GM21515 (cell line): Measurements from ENCODE around the gene CEP85.
A peak's percentile ranks its signal among the peaks of the same experiment; 100 is the strongest.
"Not testable (repeated sequence)": the region's sequence is repeated elsewhere in the genome, so short reads cannot be mapped to it uniquely, and the experiment has no call there.

Experiments used
- ATAC-seq: cut with Tn5 transposase; IDR thresholded peaks from one replicate; pipeline ENCODE4 v1.9.1; 2021; ENCODE audit not compliant: unreplicated experiment

Gene CEP85

DNA sequence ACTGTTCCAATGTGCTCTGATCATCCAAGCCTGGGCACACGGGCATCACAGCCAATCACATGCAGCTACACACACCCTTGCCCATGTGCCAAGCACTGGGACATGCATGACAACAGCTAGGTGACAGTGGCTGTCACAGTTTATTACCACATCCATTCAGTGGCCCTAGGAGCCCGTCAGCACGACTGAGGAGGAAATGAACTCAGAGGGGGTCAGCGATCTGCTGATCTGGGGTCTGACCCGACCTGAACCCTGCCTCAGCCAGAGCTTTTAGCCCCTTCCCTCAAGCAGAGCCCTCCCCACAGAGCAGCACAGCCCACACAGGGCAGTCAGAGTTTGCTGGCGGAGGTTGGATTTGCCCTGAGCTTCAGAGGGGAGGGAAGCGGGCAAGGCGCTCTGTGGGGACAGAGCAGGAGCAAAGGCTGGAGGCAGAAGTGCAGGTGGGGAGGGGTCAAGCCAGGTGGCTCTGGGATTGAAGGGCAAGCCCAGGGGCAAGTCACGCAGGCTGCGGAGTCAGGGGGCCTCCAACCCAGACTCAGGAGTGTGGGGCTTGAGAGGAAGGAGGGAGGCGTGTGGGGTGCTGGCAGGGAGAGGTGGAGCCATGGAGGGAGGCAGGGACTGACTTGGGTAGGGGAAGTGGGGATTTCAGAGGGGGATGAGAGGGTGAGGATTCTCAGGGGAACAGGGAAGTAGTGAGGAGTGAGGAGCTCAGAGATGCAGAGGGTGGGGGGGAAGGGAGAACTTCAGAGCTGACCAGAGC, 56.3 kb downstream of the CEP85 start:
- ATAC-seq, result no peak

DNA sequence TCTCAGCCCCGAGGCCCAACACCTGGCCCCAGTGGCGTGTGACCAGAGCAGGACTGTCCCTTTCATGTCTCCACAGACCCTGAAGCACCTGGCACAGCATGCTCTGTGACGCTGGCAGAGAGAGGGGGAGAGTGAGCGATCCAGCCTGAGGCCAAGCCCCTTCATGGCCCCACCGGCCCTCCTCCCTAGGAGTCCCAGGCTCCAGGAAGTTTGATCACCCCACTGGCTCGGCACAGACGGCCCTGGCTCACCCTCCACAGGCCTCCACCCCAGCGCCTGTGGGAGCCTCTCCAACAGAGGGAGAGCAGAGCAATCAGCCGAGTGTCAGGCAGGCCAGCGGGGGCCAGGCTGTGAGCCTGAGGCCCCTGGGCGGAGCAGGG, 56.9 kb downstream of the CEP85 start:
- no peak for ATAC-seq

DNA sequence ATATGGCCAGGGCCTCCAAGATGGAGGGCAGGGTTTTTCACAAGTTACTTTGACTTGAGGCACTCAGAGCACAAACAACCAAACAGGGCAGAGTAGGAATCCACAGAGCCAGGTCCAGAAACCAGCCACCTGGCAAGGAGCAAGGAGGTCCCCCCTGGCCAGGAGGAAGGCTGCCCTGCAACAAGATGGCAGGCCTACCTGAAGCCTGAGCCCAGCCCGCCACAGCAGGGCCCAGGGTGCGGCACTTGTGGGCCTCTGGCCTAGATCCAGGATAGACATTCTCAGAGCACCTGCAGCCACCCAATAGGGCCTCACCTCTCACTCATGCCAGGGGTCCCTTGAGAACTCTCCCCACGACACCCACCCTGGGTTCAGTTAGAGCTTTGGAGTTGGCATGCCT, 57.4 kb downstream of the CEP85 start:
- ATAC-seq, result no peak

DNA sequence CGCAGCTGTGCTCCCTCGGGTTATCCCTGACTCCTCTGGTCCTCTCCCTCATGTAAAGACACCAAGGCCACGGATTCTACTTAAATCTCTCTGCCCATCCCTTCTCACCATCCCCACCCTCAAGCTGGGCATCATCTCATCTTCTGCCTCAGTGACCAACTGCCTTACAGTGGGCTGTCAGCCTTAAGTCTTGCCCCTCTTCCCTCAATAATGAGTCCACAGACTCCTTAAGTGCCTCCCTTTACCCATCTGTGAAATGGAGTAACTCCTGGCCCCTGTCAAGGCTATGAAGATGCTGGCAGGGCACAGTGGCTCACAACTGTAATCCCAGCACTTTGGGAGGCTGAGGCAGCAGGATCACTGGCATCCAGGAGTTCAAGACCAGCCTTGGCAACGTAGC, 57.9 kb downstream of the CEP85 start:
- ATAC-seq, result no peak

DNA sequence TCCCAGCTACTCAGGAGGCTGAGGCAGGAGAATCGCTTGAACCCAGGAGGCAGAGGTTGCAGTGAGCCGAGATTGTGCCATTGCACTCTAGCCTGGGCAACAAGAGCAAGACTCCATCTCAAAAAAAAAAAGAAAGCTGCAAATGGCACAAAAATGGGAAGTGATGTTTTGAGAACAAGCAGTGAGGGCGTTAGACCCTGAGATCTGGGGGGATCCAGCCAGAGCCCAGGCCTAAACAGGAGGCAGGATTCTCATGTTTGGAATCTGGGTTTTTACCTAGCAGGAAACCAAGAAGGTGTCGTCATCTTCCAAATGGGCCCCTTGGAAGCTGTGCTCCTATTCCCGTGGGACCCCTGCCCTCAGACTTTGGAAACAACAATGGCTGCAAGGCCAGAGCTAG, 58.7 kb downstream of the CEP85 start:
- ATAC-seq, result not testable (repeated sequence)

DNA sequence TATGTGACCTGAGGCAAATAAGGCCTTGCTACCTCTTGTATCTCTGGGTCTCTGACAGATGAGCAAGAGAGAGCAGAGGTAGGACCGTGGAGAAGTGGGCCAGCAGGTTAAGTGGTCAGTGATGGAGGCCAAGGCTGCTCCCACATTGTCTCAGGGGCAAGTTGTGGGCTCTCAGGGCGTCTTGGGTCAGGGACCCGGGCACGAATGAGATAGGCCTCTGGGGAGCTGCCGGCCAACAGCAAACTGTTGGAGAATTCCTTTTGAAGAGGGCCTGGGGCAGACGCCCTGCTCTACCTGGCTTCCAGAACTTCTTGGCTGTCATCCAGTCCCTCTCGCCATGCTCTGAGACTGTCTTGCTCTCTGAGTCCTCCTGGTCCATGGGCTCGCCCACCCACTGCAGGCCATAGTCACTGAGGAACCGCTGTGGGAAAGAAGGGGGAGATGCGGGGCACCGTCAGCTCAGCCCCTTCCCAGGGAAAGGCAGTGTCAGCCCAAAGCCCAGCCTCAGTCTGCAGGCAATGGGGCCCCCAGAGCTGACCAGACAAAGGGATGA, 60.0 kb downstream of the CEP85 start:
- ATAC-seq, result no peak

DNA sequence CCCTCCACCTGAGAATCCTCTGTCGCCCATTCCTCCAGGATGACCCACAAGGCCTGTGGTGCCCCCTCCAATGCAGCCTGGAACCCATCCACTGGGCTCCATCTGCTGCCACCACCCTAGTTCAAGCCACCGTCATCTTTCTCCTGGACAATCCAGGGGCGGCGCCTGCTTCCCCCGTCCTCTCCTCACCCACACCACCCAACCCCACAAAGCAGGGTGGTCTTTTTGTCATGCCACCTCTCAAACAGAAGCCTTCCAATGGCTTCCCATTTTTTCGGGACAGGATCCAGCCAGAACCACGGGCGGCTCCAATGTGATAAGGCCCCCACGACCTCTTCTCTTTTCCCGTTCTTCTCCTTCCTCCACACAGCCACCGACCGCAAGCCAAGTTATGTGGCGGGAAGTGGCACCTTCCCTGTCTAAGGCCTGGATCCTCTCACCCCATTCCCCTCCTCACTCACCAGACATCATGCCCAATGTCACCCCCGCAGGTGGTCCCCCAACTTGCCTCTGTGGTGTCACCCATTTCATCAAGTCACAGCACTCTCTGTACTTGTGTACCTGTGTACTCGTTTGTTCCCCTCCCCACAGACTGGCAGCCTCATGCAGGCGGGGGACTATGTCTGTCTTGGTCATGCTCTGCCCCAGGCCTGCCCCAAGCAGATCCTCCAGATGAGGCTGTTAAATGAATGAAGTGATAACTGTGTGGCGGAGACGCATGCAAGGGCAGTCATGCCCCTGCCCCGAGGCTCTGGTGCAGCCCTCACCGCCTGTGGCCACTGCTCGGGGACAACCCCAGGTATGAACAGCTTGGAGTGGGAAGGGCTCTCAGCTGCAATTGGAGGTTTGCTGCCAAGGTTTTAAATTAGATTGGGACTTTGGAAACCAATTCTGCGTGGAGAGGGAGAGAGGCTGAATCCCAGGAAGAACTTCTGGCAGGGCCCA, 61.5 kb downstream of the CEP85 start:
- ATAC-seq, result no peak

DNA sequence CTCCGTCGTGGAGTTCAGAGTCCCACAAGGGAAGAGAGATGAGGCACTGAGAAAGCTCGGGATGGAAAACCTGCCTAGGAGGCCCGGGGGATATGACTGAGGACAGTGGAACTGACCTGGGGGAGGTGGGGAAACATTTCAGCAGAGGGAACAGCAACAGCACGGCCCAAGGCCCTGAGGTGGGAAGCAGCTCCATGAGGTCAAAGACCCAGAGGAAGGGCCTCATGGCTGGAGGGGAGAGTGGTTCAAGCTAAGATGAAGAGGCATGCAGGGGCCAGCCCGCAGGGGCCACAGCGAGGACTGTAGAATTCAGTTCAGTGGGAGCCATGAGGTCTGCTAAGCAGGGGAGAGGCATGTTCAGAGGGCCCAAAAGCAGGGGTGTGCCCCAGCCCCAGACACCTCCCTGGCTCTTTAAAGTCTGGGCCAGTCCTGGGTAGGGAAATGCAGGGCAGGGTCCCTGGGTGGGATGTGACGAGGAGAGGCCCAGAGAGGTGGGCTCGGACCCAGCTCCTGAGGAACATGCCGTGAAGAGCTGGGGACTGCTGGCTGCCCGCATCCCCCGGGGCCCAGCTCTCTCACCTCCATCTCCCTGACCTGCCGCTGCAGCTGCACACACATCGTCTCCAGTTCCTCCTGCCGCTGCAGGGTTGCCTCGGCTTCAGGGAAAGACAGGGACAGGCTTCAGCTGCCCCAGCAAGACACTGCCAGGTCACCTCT, 62.5 kb downstream of the CEP85 start:
- ATAC-seq, result no peak

DNA sequence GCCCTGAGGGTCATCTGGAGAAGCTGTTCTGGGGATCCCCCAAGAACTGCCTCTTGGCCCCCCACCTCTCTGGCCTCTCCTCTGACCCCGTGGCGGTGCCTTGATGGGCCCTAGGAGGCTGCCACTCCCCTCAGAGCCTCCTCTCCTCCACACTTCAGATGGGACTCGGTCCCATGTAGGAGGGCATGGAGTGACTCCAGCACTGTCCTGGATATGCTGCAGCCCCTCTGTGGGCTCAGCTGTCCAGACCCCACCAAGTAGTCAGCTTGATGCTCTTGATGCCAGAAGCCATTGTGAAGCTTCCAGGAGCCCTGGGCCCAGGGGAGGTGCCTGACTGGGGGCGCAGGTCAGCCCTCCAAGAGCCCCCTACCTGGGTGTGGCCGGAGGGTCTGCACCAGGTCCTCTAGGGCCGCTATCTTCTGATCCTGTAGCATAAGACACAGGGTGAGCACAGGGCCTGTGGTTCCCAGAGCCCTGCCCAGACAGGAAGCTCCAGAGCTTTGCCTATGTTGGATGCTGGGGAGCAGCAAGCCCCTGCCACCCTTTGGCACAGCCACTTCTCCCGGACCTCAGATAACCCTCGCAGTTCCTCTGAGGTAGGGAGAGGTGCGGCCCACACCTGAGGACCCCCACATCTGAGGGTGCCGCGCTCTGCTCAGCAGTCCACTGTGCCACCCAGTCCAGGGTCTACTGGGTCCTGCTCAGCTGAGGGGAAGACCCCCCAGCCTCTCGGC, 63.2 kb downstream of the CEP85 start:
- ATAC-seq, result no peak

DNA sequence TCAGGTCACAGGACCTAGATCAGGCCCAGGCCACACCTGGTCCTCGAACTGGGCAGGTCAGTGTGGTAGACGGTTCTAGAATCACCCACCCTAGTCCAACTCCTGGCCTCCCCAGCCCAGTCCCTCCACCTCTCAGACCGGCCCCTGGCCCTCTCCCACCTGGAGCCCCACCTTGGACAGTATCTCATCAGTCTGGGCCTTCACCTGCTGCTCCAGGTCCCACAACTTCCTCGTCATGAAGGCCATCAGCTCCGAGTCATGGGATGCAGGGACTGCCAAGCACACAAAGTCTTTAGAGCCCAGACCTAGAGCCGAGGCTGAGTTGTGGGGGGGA, 63.8 kb downstream of the CEP85 start:
- no peak for ATAC-seq

DNA sequence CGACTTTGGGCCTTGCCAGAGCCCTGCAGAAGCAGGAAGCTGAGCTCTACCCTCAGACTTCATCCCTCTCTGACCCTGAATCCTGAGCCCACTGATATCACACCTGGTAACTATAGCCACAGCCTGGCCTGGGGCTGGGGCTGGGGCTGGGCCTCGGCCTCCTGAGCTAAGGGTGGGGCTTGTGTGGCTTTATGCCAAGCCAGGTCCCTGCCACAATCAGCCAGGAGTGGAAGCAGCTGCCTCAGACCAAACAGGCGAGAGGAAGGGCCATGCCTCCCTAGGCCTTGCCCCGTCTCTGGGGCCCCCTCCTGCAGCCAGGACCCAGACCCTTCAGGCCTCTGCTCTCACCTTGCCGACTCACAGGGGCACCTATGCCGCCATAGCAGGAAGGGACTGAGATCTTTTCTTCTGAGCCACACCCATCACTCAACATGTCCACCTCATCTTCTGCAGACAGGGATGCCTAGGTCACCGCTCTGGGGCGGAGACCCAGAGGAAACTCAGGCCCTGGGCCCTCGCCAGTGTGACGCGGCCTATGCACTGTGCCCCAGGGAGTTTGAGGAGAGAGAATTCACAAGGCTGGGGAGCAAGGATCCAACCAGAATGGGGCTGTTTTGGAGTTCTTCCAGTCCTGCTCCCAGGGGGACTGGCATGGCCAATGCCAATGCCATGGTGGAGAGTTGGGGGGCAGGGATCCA, 66.7 kb downstream of the CEP85 start:
- ATAC-seq, result no peak

DNA sequence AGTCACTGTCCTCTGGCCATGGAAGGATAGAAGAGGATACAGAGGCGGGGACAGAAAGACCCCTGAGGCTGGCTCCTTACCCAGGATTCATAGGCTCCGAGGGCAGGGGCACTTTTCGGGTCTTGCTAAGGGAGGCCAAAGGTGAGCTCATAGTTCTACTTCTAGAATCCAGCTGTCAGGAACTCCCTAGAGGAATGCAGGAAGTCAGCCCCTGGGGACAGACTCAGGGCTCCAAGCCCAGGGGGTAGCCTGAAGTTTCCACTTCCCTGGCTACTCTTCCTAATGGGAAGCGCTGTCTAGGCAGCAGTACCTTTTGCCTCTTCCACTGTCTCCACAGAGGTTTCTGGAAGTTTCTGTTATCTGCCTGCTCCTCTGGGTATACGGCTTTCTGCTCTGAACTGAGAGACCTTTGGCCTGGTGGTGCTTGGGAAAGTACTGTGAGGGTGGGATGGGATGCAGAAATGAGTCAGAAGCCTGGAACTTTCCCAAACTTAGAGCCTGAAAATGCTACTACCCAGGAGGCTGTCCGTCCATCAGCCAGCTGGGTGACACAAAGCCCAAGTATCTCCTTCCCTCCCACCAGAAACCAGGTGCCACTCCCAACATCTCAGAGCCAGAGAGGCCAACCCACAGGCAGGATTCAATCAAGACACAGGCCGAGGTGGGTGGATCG, 68.9 kb downstream of the CEP85 start:
- no peak for ATAC-seq

DNA sequence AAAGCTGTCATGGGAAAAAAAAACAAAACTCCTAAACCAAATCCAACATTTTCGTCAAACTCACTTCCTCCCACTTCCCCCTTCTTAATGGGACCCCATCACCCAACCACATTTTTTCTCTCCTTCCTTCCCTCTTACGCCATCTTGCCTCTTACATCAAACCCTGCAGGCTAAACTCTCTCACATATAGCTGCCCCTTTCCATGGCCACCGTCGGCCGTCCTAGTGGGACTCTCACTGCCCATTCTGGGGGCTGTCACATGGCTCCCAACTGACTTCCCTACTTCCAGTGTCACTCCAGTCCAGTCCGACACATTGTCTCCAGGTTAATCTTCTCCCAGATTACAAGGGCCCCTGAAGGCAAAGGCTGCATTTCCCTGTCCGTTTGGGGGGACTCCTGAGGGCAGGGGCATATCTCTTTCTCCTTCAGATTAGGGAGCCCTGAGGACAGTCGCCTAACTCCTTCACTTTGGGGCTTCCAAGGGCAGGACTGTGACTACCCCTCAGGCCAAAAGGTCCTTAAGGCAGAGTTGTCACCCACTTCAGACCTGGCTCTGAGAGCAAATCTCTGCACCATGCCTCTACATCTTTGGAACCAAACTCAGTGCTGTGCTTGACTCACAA, 71.8 kb downstream of the CEP85 start:
- ATAC-seq, result peak; percentile 5

DNA sequence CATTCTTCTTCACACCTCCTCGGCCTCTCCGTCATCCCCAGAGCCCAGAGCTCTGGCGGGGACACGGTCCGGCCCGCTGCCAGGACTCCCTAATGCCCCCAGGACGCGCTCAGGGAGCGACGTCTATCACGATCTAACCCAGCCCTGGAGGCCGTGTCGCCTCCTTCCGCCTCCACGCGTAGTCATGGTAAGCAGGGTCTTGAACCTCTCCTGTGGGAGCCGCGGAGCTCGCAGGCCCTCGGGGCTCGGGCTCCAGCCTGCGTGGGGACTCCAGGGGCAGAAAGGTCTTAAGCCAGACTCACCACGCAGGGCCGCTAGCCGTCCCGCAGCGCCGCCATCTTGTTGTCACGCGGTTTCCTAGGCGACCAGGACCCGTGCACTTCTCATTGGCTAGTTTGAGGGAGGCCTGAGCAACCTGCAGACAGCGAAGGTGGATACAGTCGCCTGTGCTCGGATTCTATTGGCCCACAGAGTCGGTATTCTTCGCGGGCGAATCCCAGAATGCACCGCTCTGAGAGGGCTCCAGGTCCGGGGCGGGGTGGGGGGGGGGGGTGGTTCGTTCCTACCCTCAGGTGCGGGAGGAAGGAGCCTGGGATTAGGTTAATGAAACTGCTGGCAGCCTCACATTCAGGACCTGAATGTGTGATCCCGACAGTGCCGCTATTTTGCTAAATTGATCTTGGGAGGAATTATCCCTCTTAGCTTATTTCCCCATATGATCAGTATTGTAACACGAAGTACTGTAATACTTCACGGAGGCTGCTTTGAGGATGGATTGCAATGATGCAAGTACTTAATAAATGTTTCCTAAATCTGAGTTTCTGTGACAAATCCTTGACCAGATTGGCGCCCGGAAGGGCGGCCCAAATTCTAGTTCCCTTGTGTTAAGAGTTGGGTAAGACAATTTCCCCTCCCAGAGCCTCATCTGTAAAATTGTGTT, 72.6 kb downstream of the CEP85 start, which contains the start of gene UBXN11:
TSS of gene UBXN11 (minus strand) at position 347 of the 940 bp plus-strand sequence. CDS start 3,753 bp downstream, outside the sequence.
- peak; percentile 97 for ATAC-seq

DNA sequence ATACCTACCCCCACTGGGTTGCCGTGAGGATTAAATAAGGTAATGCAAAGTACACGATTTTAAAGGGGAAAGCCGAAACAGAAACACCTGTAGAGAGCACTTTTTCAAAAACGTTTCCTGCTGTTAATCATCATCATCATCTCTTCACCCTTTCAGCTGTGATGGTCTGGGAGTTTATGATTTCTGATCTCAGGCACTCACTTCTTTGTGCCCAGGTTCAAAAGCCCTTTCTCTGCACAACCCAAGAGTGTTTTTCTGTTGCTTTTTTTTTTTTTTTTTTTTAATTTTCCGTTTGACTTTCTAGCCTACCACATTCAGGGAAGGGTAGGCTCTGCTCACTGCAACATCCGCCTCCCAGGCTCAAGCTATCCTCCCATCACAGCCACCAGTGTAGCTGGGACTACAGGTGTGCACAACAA, 73.4 kb downstream of the CEP85 start:
- ATAC-seq, result no peak

DNA sequence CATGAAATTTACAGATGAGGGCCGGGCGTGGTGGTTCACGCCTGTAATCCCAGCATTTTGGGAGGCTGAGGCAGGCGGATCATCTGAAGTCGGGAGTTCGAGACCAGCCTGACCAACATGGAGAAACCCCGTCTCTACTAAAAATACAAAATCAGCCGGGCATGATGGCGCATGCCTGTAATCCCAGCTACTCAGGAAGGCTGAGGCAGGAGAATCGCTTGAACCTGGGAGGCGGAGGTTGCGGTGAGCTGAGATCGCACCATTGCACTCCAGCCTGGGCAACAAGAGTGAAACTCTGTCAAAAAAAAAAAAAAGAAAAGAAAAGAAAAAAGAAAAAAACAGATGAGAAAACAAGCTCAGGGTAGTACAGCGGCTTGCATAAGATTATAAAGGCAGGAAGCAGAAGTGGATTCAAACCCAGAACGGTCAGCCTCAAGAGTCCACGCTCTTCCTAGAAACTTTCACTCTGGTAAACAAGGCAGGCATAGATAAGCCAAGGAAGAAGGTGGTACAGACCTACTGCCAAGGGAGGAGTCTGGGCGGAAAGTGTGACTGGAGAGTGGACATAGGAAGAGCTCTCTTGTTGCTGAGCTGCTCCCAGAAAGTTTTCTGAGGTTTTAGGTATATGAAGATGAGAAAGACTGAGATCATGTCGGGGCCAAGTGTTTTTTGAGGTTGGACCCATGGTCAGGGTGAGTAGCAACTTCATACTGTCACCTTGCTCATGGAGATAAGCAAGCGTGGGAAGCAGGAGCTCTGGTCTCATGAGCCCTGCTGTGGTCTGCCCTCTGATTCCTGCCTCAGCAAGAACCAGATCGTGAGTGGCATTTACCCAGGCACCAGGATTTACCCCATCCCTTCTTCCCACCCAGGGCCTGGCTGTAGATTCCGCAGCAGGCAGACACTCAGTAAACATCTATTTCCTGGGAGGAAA, 74.2 kb downstream of the CEP85 start:
- ATAC-seq, result not testable (repeated sequence)

DNA sequence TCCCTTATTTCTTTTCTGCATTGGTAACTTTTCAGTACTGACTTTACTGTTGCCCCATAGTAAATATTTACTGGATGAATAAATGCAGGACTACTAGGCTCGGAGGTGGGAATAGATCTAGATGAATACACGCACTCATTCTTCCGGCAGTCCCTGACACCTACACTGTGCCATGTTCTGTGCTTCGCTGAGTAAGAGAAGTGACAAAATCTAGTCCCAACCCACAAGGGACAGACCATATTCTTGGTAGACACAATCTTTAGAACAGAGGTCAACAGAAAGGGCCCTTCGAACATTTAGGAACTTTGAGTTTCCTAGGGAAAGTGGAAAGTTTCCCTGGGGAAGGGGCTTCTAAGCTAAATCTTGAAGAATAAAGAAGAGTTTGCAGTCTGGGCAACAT, 80.5 kb downstream of the CEP85 start:
- no peak for ATAC-seq
